GM23338 (cell line): ENCODE measurements around the gene MEN1. TPM values are rescaled to one million over a fixed set of nuclear protein-coding genes. Genes with fewer than 3 reads are reported as not detected.

ENCODE experiments used
- ATAC-seq: fragments of 200-7000 bp; cut with Tn5 transposase; 3 replicates; pipeline ENCODE4 v1.9.1; 2020
- DNase-seq: peaks from one replicate; pipeline ENCODE4 v3.0.0-alpha.2; 2015; ENCODE audit warnings: low spot score
- H2AFZ ChIP-seq: fragments of 200-600 bp; sonication (generic); 2 replicates; pipeline ENCODE4 v1.8.0; 2016; ENCODE audit warnings: antibody characterized with exemption, mild to moderate bottlenecking, moderate library complexity
- H3F3A ChIP-seq: fragments of 200-600 bp; sonication (generic); replicated peaks from 2 replicates; pipeline ENCODE4 v1.8.0; 2017; ENCODE audit warnings: antibody characterized with exemption, mixed run types, low read depth
- H3K27ac ChIP-seq: fragments of 200-600 bp; sonication (generic); 2 replicates; pipeline ENCODE4 v1.6.1; 2016; ENCODE audit warnings: low read depth
- H3K27me3 ChIP-seq: fragments of 200-600 bp; sonication (generic); 2 replicates; pipeline ENCODE4 v1.8.0; 2016; ENCODE audit warnings: mild to moderate bottlenecking, mixed run types, moderate library complexity; ENCODE audit not compliant: insufficient read depth
- H3K36me3 ChIP-seq: fragments of 200-600 bp; sonication (generic); 2 replicates; pipeline ENCODE4 v1.8.0; 2016; ENCODE audit warnings: mild to moderate bottlenecking; ENCODE audit not compliant: insufficient read depth
- H3K4me1 ChIP-seq: fragments of 200-600 bp; sonication (generic); 2 replicates; pipeline ENCODE4 v1.8.0; 2016; ENCODE audit warnings: mild to moderate bottlenecking, moderate library complexity; ENCODE audit not compliant: insufficient read depth
- H3K4me2 ChIP-seq: fragments of 200-600 bp; sonication (generic); 2 replicates; pipeline ENCODE4 v1.7.1; 2017; ENCODE audit warnings: mixed run types
- H3K4me3 ChIP-seq: fragments of 200-600 bp; sonication (generic); 2 replicates; pipeline ENCODE4 v1.6.1; 2016; ENCODE audit warnings: mixed run types
- H3K79me2 ChIP-seq: fragments of 200-600 bp; sonication (generic); replicated peaks from 2 replicates; pipeline ENCODE4 v1.8.0; 2017; ENCODE audit warnings: mild to moderate bottlenecking; ENCODE audit not compliant: insufficient read depth
- H3K9me2 ChIP-seq: fragments of 200-600 bp; sonication (generic); 2 replicates; pipeline ENCODE4 v1.8.0; 2017; ENCODE audit not compliant: insufficient read depth
- H4K20me1 ChIP-seq: fragments of 200-600 bp; sonication (generic); replicated peaks from 2 replicates; pipeline ENCODE4 v1.8.0; 2017; ENCODE audit warnings: mild to moderate bottlenecking; ENCODE audit not compliant: insufficient read depth
- H3K27ac Mint-ChIP-seq: 2 replicates; pipeline ENCODE4 v1.8.0; 2020; ENCODE audit warnings: inconsistent platforms, mild to moderate bottlenecking, moderate library complexity, mixed read lengths
- H3K27me3 Mint-ChIP-seq: 3 replicates; pipeline ENCODE4 v1.8.0; 2022; ENCODE audit warnings: low read depth, mild to moderate bottlenecking, moderate library complexity, mixed read lengths, inconsistent platforms; ENCODE audit not compliant: insufficient read depth, poor library complexity
- H3K36me3 Mint-ChIP-seq: 3 replicates; pipeline ENCODE4 v1.8.0; 2021; ENCODE audit warnings: low read depth, mild to moderate bottlenecking, inconsistent platforms, moderate library complexity, mixed read lengths
- H3K4me1 Mint-ChIP-seq: 3 replicates; pipeline ENCODE4 v1.8.0; 2020; ENCODE audit warnings: mild to moderate bottlenecking, inconsistent platforms, mixed read lengths
- H3K4me3 Mint-ChIP-seq: 3 replicates; pipeline ENCODE4 v1.8.0; 2021; ENCODE audit warnings: moderate library complexity, mild to moderate bottlenecking, inconsistent platforms, mixed read lengths
- H3K9me3 Mint-ChIP-seq: 3 replicates; pipeline ENCODE4 v1.8.0; 2020; ENCODE audit warnings: moderate library complexity, mild to moderate bottlenecking, inconsistent platforms, mixed read lengths
- CREB1 ChIP-seq: fragments of 250-450 bp; sonication (Bioruptor Pico); IDR thresholded peaks from 2 replicates; pipeline ENCODE4 v1.5.0; 2020; ENCODE audit warnings: low read depth, mild to moderate bottlenecking, moderate library complexity
- CTCF ChIP-seq, 2 experiments: fragments of 200-600 bp in 1 of 2; sonication (generic) in 1 of 2; conservative IDR thresholded peaks; 2 replicates each; pipeline versions ENCODE4 v1.5.1 to v1.6.1; 2016 to 2017; ENCODE audit warnings: antibody characterized with exemption in 2 of 2, low read depth in 2 of 2, mild to moderate bottlenecking in 2 of 2, moderate library complexity in 1 of 2
- ETS1 ChIP-seq: IDR thresholded peaks from 2 replicates; pipeline ENCODE4 v1.6.1; 2016; ENCODE audit warnings: antibody characterized with exemption
- EZH2phosphoT487 ChIP-seq: fragments of 200-600 bp; sonication (generic); IDR thresholded peaks from one replicate; pipeline ENCODE4 v1.8.1; 2018; ENCODE audit warnings: antibody characterized with exemption; ENCODE audit not compliant: unreplicated experiment
- NANOG ChIP-seq: IDR thresholded peaks from 2 replicates; pipeline ENCODE4 v1.6.1; 2016; ENCODE audit warnings: antibody characterized with exemption, borderline replicate concordance
- POLR2AphosphoS5 ChIP-seq: IDR thresholded peaks from 2 replicates; pipeline ENCODE4 v1.6.1; 2016; ENCODE audit warnings: antibody characterized with exemption, low read depth
- STAT1 ChIP-seq: IDR thresholded peaks from one replicate; pipeline ENCODE4 v1.6.1; 2016; ENCODE audit warnings: antibody characterized with exemption; ENCODE audit not compliant: unreplicated experiment
- ZNF114 ChIP-seq: fragments of 250-450 bp; sonication (Bioruptor Pico); IDR thresholded peaks from 2 replicates; pipeline ENCODE4 v1.5.0; 2020; ENCODE audit warnings: mild to moderate bottlenecking, moderate library complexity
- ZNF331 ChIP-seq: fragments of 250-450 bp; sonication (Bioruptor Pico); IDR thresholded peaks from 2 replicates; pipeline ENCODE4 v1.5.0; 2020; ENCODE audit warnings: low read depth, mild to moderate bottlenecking, moderate library complexity
- ZNF462 ChIP-seq: fragments of 250-450 bp; sonication (Bioruptor Pico); IDR thresholded peaks from 2 replicates; pipeline ENCODE4 v1.5.0; 2020; ENCODE audit warnings: mild to moderate bottlenecking, moderate library complexity
- polyA plus RNA-seq: library from polyadenylated mRNA; unstranded; fragments of >200 nt; fragmentation: Nextera tagmentation; extraction: Ambion mirVana; gene quantifications from 2 replicates; pipeline ENCODE4 v1.2.1, GENCODE V29; 2016
- total RNA-seq: library from RNA; depleted of rRNA; stranded (reverse); fragments of >200 nt; shearing (Covaris generic); gene quantifications from 2 replicates; pipeline ENCODE4 v1.2.3, GENCODE V29; 2014

Gene MEN1
- total and polyA plus RNA-seq, 2 experiments from 2014 or later = 31.6 to 45.2 TPM

DNA sequence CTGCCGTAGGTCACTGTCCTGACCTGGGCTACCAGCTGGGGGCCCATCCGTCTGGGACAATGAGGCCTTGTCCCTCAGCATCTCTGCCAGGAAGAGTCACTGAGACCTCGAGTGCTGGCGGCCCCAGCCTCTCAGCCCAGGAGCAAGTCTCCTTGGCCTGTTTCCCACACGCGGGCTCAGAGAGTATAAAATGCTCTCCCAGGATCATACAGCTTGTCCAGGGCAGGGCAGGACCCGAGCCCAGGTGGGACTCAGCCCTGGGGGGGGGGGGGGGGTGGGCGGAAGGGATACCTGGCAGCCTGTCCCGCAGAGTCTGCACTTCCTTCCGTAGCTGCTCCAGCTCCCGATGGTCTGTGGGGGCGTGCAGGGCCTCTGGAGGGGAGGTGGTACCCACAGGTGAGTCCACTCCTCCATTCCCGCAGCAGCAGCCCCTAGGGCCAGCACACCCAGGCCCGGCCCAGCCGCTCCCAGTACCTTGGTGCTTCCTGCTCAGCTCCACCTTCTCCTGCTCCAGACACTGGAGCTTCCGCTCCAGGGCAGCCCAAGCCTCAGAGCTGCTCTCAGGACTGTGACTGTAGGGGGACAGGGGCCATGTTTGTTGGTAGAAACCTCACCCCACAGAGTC, 26.2 kb upstream of the MEN1 start:
- Histone ChIP-seq H3K4me2 (no peak overlapping the region), H3K79me2 (no peaks in the 10 kb centered on the region), H3K27ac (no peak overlapping the region), H4K20me1 (no peaks in the 10 kb centered on the region), H3F3A (no peaks in the 10 kb centered on the region), H3K36me3 (no peaks in the 10 kb centered on the region), H3K27me3 (no peaks in the 10 kb centered on the region), H3K4me3 (no peak overlapping the region), H2AFZ (no peak overlapping the region), H3K4me1 (no peaks in the 10 kb centered on the region), H3K9me2 (no peaks in the 10 kb centered on the region)
- peaks cover 9% of the 10 kb centered on the region; the same call in 2 of the 3 replicates for H3K36me3 Mint-ChIP-seq
- H3K9me3 Mint-ChIP-seq = no peaks in the 10 kb centered on the region
- no peak for ATAC-seq
- DNase-seq = no peak
- peaks cover under 1% of the 10 kb centered on the region; the same call in 1 of the 3 replicates for H3K4me1 Mint-ChIP-seq
- no peak overlapping the region for H3K4me3 Mint-ChIP-seq
- TF ChIP-seq ETS1 (no peak), CTCF (conservative IDR thresholded peaks at IDR 0.05; ENCODE audit: low read depth in 2 of 2) (no peak), NANOG (no peak), ZNF114 (CRISPR knock-in tag) (no peak), POLR2AphosphoS5 (no peak), EZH2phosphoT487 (no peak), ZNF331 (CRISPR knock-in tag) (no peak), CREB1 (no peak), ZNF462 (CRISPR knock-in tag) (no peak), STAT1 (no peak)
- peaks cover 2% of the 10 kb centered on the region for H3K27me3 Mint-ChIP-seq
- H3K27ac Mint-ChIP-seq = no peak overlapping the region
